ENCODE measurements around the gene TRIM37. TPM values are rescaled to one million over a fixed set of nuclear protein-coding genes. Genes with fewer than 3 reads are reported as not detected.
"Not testable (repeated sequence)": the region's sequence is repeated elsewhere in the genome, so short reads cannot be mapped to it uniquely, and the experiment has no call there.

TRIM37 gene
- total RNA-seq, 1 experiment from 2014 or later, result 36.2 TPM

GRCh38 chr17:59151006-59151405 is 44.3 kb upstream of the TRIM37 start:
- H3K9me2 ChIP-seq (replicated peaks; ENCODE audit: insufficient read depth, low read length), result no peaks in the 10 kb centered on the region
- no peak overlapping the region for H3K4me3 ChIP-seq (ENCODE audit: low read length)
- no peak overlapping the region for H3K9ac ChIP-seq (ENCODE audit: low read length)
- DNase-seq, result no peak
- H3K79me2 ChIP-seq (ENCODE audit: low read length), result peaks cover 91% of the 10 kb centered on the region
- H2AFZ ChIP-seq (ENCODE audit: low read length), result no peak overlapping the region
- peaks cover 36% of the 10 kb centered on the region for H3K4me1 ChIP-seq (ENCODE audit: low read length)
- no peaks in the 10 kb centered on the region for H4K20me1 ChIP-seq (ENCODE audit: insufficient read depth, low read depth, low read length)
- no peak overlapping the region for H3K4me2 ChIP-seq (ENCODE audit: low read depth, low read length, poor library complexity, severe bottlenecking)
- H3K36me3 ChIP-seq (ENCODE audit: insufficient read depth, low read length), result peaks cover 18% of the 10 kb centered on the region; the same call in 1 of the 2 replicates
- no peak overlapping the region for H3K27ac ChIP-seq (ENCODE audit: low read length)
- H3K27me3 ChIP-seq (ENCODE audit: low read length), result no peaks in the 10 kb centered on the region
- no peaks in the 10 kb centered on the region for H3K9me3 ChIP-seq (ENCODE audit: low read length)

GRCh38 chr17:59149841-59150511 is 43.3 kb upstream of the TRIM37 start:
- no peaks in the 10 kb centered on the region for H3K27me3 ChIP-seq (ENCODE audit: low read length)
- H3K4me3 ChIP-seq (ENCODE audit: low read length), result no peak overlapping the region
- H3K79me2 ChIP-seq (ENCODE audit: low read length), result peaks cover 97% of the 10 kb centered on the region
- H3K4me2 ChIP-seq (ENCODE audit: low read depth, low read length, poor library complexity, severe bottlenecking), result no peak overlapping the region
- H3K4me1 ChIP-seq (ENCODE audit: low read length), result peaks cover 36% of the 10 kb centered on the region
- peaks cover 18% of the 10 kb centered on the region; the same call in 1 of the 2 replicates for H3K36me3 ChIP-seq (ENCODE audit: insufficient read depth, low read length)
- H3K9me2 ChIP-seq (replicated peaks; ENCODE audit: insufficient read depth, low read length), result no peaks in the 10 kb centered on the region
- no peaks in the 10 kb centered on the region for H3K9me3 ChIP-seq (ENCODE audit: low read length)
- no peak for DNase-seq
- H4K20me1 ChIP-seq (ENCODE audit: insufficient read depth, low read depth, low read length), result no peaks in the 10 kb centered on the region
- no peak overlapping the region for H2AFZ ChIP-seq (ENCODE audit: low read length)
- no peak overlapping the region for H3K9ac ChIP-seq (ENCODE audit: low read length)
- no peak overlapping the region for H3K27ac ChIP-seq (ENCODE audit: low read length)

DNA sequence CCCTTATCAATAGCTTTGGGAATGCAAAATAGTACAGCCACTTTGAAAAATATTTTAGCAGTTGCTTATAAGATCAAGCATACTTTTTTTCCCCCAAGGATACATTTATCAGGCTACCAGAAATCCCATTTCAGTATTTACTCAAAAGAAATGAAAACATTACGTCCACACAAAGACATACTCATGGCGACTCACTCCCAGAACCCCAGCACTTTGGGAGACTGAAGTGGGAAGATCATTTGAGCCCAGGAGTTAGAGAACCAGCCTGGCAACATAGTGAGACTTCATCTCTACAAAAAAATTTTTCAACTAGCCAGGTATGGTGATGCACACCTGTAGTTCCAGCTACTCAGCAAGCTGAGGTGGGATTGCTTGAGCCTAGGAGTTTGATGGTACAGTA is 42.4 kb upstream of the TRIM37 start:
- peaks cover 25% of the 10 kb centered on the region; the same call in 1 of the 2 replicates for H3K36me3 ChIP-seq (ENCODE audit: insufficient read depth, low read length)
- no peaks in the 10 kb centered on the region for H3K9me3 ChIP-seq (ENCODE audit: low read length)
- H3K9me2 ChIP-seq (replicated peaks; ENCODE audit: insufficient read depth, low read length), result no peaks in the 10 kb centered on the region
- H2AFZ ChIP-seq (ENCODE audit: low read length), result no peak overlapping the region
- peaks cover 100% of the 10 kb centered on the region for H3K79me2 ChIP-seq (ENCODE audit: low read length)
- H3K27me3 ChIP-seq (ENCODE audit: low read length), result no peaks in the 10 kb centered on the region
- no peaks in the 10 kb centered on the region for H4K20me1 ChIP-seq (ENCODE audit: insufficient read depth, low read depth, low read length)
- H3K9ac ChIP-seq (ENCODE audit: low read length), result no peak overlapping the region
- H3K4me2 ChIP-seq (ENCODE audit: low read depth, low read length, poor library complexity, severe bottlenecking), result no peak overlapping the region
- peaks cover 36% of the 10 kb centered on the region for H3K4me1 ChIP-seq (ENCODE audit: low read length)
- DNase-seq, result no peak
- H3K27ac ChIP-seq (ENCODE audit: low read length), result no peak overlapping the region
- H3K4me3 ChIP-seq (ENCODE audit: low read length), result no peak overlapping the region

GRCh38 chr17:59145571-59146096 is 39.0 kb upstream of the TRIM37 start:
- Histone ChIP-seq H3K4me1 (ENCODE audit: low read length) (peaks cover 4% of the 10 kb centered on the region), H3K4me3 (ENCODE audit: low read length) (no peak overlapping the region), H3K27ac (ENCODE audit: low read length) (no peak overlapping the region), H3K9me3 (ENCODE audit: low read length) (no peaks in the 10 kb centered on the region), H3K36me3 (ENCODE audit: insufficient read depth, low read length) (peaks cover 16% of the 10 kb centered on the region; the same call in 1 of the 2 replicates), H3K79me2 (ENCODE audit: low read length) (peaks cover 98% of the 10 kb centered on the region), H3K9ac (ENCODE audit: low read length) (no peak overlapping the region), H3K9me2 (replicated peaks; ENCODE audit: insufficient read depth, low read length) (no peaks in the 10 kb centered on the region), H3K27me3 (ENCODE audit: low read length) (no peaks in the 10 kb centered on the region), H4K20me1 (ENCODE audit: insufficient read depth, low read depth, low read length) (no peaks in the 10 kb centered on the region), H2AFZ (ENCODE audit: low read length) (no peak overlapping the region), H3K4me2 (ENCODE audit: low read depth, low read length, poor library complexity, severe bottlenecking) (no peak overlapping the region)
- no peak for DNase-seq

DNA sequence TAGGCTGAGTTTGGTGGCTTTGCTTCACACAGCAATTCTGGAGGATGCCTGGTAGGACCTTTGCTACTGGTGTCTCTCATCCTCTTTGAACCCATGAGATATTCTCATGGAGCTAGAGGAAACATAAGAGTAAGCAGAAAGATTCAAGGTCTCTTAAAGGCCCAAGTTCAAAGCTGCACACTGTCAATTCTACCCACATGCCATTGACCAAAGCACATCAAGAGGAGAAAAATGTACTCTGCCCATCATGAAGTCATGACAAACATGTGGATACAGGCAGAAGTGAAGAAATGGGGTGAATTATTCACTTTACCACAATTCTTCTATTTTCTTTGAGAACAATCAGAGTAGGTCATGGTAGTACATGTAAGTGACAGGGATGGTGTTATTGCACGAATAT is 35.2 kb upstream of the TRIM37 start:
- H3K4me1 ChIP-seq (ENCODE audit: low read length), result no peaks in the 10 kb centered on the region
- no peak overlapping the region for H3K9ac ChIP-seq (ENCODE audit: low read length)
- H2AFZ ChIP-seq (ENCODE audit: low read length), result no peak overlapping the region
- H3K9me3 ChIP-seq (ENCODE audit: low read length), result no peaks in the 10 kb centered on the region
- H3K27ac ChIP-seq (ENCODE audit: low read length), result no peak overlapping the region
- no peaks in the 10 kb centered on the region for H3K9me2 ChIP-seq (replicated peaks; ENCODE audit: insufficient read depth, low read length)
- H3K27me3 ChIP-seq (ENCODE audit: low read length), result no peaks in the 10 kb centered on the region
- H4K20me1 ChIP-seq (ENCODE audit: insufficient read depth, low read depth, low read length), result no peaks in the 10 kb centered on the region
- DNase-seq, result no peak
- H3K4me2 ChIP-seq (ENCODE audit: low read depth, low read length, poor library complexity, severe bottlenecking), result no peak overlapping the region
- H3K4me3 ChIP-seq (ENCODE audit: low read length), result no peak overlapping the region
- peaks cover 97% of the 10 kb centered on the region for H3K79me2 ChIP-seq (ENCODE audit: low read length)
- H3K36me3 ChIP-seq (ENCODE audit: insufficient read depth, low read length), result peaks cover 8% of the 10 kb centered on the region; the same call in 1 of the 2 replicates

- Histone ChIP-seq H3K4me2 (ENCODE audit: low read depth, low read length, poor library complexity, severe bottlenecking) (no peak overlapping the region), H3K4me3 (ENCODE audit: low read length) (no peak overlapping the region), H3K79me2 (ENCODE audit: low read length) (peaks cover 96% of the 10 kb centered on the region), H4K20me1 (ENCODE audit: insufficient read depth, low read depth, low read length) (no peaks in the 10 kb centered on the region), H3K27ac (ENCODE audit: low read length) (no peak overlapping the region), H3K27me3 (ENCODE audit: low read length) (no peaks in the 10 kb centered on the region), H3K9me2 (replicated peaks; ENCODE audit: insufficient read depth, low read length) (no peaks in the 10 kb centered on the region), H2AFZ (ENCODE audit: low read length) (no peak overlapping the region), H3K9me3 (ENCODE audit: low read length) (no peaks in the 10 kb centered on the region), H3K4me1 (ENCODE audit: low read length) (no peaks in the 10 kb centered on the region), H3K9ac (ENCODE audit: low read length) (no peak overlapping the region), H3K36me3 (ENCODE audit: insufficient read depth, low read length) (peaks cover 8% of the 10 kb centered on the region; the same call in 1 of the 2 replicates)
- no peak for DNase-seq
Measured at GRCh38 chr17:59139939-59140338, 33.3 kb upstream of the TRIM37 start.

- not testable (repeated sequence) for H3K27ac ChIP-seq (ENCODE audit: low read length); H3K36me3 ChIP-seq (ENCODE audit: insufficient read depth, low read length); H3K4me3 ChIP-seq (ENCODE audit: low read length); H3K9me3 ChIP-seq (ENCODE audit: low read length); H3K4me2 ChIP-seq (ENCODE audit: low read depth, low read length, poor library complexity, severe bottlenecking); H3K9me2 ChIP-seq (replicated peaks; ENCODE audit: insufficient read depth, low read length); H3K27me3 ChIP-seq (ENCODE audit: low read length); H3K9ac ChIP-seq (ENCODE audit: low read length); H2AFZ ChIP-seq (ENCODE audit: low read length); DNase-seq; H4K20me1 ChIP-seq (ENCODE audit: insufficient read depth, low read depth, low read length); H3K4me1 ChIP-seq (ENCODE audit: low read length)
- peaks cover 96% of the 10 kb centered on the region for H3K79me2 ChIP-seq (ENCODE audit: low read length)
Measured at GRCh38 chr17:59138339-59138738, 31.7 kb upstream of the TRIM37 start.

DNA sequence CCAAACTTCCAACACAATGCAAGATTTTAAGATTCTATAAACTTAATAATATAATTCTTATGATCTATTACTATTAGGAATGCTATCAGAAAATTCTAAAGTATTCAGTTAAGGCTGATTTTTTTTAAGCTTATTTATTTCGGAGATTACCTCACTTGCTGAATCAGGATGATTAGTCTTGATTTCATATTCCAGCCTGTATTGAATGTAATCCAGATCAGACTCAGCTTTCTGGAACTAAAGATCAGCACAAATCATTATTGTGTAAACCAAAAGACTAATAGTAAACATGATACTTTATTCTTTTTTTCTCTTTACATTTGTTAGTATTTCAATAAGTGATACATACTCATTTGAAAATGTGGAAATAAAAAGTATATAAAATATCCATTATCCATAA is 24.5 kb upstream of the TRIM37 start:
- peaks cover 88% of the 10 kb centered on the region for H3K79me2 ChIP-seq (ENCODE audit: low read length)
- DNase-seq, result no peak
- H4K20me1 ChIP-seq (ENCODE audit: insufficient read depth, low read depth, low read length), result no peaks in the 10 kb centered on the region

More for the DNA sequence above, 24.5 kb upstream of the TRIM37 start:
- no peaks in the 10 kb centered on the region for H3K9me3 ChIP-seq (ENCODE audit: low read length)
- H3K36me3 ChIP-seq (ENCODE audit: insufficient read depth, low read length), result peaks cover 18% of the 10 kb centered on the region; the same call in 1 of the 2 replicates
- H3K4me2 ChIP-seq (ENCODE audit: low read depth, low read length, poor library complexity, severe bottlenecking), result no peak overlapping the region
- no peak overlapping the region for H3K9ac ChIP-seq (ENCODE audit: low read length)
- H3K27ac ChIP-seq (ENCODE audit: low read length), result no peak overlapping the region
- no peaks in the 10 kb centered on the region for H3K9me2 ChIP-seq (replicated peaks; ENCODE audit: insufficient read depth, low read length)
- no peak overlapping the region for H3K4me3 ChIP-seq (ENCODE audit: low read length)
- H3K4me1 ChIP-seq (ENCODE audit: low read length), result no peaks in the 10 kb centered on the region
- H3K27me3 ChIP-seq (ENCODE audit: low read length), result no peaks in the 10 kb centered on the region
- H2AFZ ChIP-seq (ENCODE audit: low read length), result no peak overlapping the region

All from Karpas-422 (cell line).